NOMO-1 (cell line): ENCODE data around the gene MLLT11.

Source experiments
- DNase-seq, 2 experiments: peaks; one replicate each; lab custom pipeline; 2025; ENCODE audit not compliant: unreplicated experiment in 2 of 2; lab: John Stamatoyannopoulos, UW

Gene MLLT11

DNA sequence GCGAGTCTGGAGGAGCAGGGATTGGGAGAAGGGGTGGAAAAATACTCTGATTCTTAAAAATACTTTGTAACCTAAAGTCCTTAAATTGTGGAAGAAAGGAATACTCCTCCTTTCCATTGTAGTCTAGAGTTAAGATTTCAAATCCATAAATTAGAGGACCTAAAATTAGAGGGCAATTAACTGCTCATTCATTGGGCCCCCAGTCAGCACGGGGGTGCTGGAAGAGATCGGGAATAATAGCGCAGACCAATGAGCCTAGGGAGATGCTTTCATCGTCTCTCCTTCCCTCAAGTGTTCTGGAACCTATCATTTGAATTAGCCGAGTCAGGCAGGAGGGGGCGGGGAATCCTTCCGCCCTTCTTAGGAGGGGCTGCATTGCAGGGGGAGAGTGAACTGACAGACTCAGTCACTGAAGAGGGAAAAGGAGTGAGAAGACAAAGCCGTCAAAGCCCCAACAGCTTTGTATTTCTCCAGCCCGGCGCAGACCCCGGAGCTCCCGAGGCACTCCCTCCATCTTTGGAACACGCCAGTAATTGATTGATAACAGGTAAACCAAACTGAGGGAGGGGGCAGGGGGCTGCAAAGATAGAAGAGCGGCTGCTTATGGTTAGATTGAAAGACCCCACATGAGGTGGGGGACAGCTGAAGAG, at the start of gene MLLT11:
Gene MLLT11 (plus strand): TSS at position 391 of the 650 bp plus-strand sequence. CDS start 6,828 bp downstream, outside the sequence.
- no peak for DNase-seq

DNA sequence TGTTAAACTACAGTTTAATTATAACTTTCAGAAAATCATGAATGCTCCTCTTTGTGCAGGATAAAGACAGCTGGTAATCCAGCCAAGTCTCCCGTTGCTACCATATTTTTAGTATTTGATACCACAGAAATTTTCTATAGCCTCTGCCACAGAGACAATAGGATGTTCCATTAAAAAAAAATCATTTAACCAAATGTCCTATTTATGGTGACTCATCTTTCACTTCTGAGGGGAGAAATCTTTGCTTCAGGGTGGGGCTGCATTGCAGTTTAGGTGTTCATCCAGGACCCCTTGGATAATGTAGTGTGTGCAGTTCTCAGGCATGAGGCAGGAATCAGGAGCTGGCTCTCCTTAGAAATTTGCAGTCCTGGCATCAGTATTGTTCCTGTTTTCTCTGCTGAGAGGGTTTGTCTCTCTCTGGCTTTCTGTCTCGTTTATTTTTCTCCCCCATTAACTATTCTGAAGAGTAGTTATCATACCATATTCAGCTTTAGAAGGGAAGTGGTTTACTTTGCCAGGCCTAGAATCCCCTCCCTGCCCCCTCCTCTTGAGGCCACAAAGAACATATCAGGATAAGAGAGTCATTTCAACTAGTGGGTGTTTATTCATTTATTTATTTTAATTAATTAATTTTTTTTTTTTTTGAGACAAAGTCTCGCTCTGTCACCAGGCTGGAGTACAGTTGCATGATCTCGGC, 48.9 kb upstream of the MLLT11 start:
- no peak for DNase-seq

DNA sequence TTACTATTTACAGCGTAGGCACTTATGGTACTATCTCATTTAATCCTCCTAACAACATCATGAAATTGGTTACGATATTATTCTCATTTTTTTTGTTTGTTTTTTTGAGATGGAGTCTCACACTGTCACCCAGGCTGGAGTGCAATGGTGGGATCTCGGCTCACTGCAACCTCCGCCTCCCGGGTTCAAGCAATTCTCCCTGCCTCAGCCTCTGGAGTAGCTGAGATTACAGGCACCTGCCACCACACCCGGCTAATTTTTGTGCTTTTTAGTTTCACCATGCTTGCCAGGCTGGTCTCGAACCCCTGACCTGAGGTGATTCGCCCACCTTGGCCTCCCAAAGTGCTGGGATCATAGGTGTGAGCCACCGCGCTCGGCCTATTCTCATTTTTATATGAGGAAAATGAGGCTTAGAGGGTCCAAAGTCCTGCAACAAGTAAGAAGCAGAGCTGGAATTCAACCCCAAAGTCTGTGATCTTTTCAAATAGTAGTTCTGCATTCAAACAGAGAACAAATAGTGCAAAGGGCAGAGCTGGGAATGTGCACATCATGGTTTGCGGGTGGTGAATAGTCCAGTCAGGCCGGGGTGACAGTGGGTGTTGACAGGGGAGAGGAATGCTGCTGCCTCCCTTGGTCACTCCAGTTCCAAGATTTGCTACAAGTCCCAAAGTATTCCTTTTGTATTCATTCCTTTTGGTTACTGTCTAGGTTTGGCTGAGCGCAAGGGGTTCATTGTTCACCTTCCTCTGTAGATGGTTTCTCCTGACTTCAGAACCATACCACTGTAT, 47.3 kb upstream of the MLLT11 start:
- DNase-seq, result no peak

DNA sequence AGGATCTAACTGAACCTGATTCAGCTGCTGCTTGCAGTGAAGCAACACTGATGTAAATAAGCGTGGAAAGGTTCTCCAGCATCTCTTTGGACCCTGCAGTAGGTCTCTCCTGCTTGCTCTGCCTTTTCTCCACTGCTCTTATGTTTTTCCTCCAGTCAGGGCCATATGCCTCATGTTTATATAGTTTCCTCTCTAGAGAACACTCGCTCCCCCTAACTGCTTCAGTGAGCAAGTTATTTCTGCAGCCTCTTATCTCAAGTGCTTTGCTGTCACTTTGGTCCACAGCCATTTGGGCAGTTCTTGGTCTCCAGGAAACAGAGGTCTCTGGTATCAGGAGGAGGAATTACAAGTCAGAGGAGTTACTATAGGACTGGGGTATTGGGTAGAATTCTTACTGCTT, 46.7 kb upstream of the MLLT11 start:
- no peak for DNase-seq

DNA sequence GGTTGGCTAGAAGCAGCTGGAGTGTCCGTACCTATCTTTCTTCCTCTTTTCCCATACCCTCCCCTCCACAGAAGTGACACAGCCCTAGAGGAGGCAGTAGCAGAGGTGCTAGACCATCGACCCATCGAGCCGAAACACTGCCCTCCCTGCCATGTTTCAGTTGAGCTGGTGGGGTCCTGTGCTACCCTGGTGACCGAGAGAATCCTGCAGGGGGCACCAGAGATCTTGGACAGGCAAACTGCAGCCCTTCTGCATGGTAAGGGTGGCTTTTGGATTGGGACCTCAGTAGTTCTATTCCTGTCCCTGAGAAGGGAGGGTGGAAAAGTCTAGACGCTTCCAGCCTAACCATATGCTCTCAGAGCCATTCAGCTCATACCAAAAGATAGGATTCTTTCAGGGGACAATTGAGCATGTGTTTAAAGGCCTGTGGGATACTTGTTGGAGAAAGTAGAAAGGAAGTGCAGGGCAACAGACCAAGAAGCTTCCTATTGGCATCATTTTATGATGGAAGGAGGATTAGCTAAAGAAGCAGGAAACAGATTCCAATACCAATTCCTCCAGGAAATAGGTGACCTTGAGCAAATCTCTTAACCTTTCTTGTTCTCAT, 35.6 kb upstream of the MLLT11 start:
- peak; percentile 57 to 66 for DNase-seq

GRCh38 chr1:151026460-151026859, 33.7 kb upstream of the MLLT11 start:
- no peak for DNase-seq

DNA sequence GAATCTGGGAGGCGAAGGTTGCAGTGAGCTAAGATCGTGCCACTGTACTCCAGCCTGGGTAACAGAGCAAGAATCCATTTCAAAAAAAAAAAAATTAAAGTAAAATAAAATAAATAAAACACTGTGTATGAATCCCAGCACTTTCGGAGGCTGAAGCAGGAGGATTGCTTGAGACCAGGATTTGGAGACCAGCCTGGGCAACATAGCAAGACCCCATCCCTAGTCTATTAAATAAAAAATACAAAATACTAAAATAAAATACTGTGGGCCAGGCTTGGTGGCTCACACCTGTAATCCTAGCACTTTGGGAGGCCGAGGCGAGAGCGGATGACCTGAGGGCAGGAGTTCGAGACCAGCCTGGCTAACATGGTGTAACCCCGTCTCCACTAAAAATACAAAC, 28.0 kb upstream of the MLLT11 start:
- no peak for DNase-seq

GRCh38 chr1:151035167-151035566, 25.0 kb upstream of the MLLT11 start:
- DNase-seq, result no peak

DNA sequence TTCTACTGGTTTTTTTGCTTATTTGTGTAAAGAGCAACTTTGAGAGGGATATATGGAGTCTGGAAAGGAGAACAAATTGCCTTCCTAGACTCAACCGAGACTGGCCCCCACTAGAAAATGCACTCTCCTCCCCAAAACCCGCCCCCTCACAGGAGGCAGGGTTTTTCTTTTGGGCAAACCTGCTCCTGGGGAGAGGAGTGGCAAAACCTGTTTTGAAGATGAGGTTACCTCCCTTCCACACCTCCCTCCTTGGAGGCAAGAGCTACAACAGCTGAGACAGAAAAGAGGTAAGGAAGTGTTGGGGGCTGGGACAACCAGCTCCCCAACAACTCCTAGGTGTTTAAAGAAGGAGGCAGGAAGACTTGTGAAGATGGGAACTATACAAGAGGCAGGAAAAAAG, 23.8 kb upstream of the MLLT11 start, which contains the start of gene BNIPL:
Gene BNIPL (plus strand): TSS at position 231 of the 400 bp plus-strand sequence. CDS start 140 bp downstream, at position 371.
- DNase-seq, result no peak

GRCh38 chr1:151037032-151037431, 23.2 kb upstream of the MLLT11 start:
- no peak for DNase-seq

GRCh38 chr1:151039521-151039920, 20.7 kb upstream of the MLLT11 start:
- no peak for DNase-seq

- DNase-seq, result no peak
These were observed 17.0 kb upstream of the MLLT11 start for GRCh38 chr1:151043163-151043562.

- DNase-seq, result no peak
These were observed 12.6 kb upstream of the MLLT11 start, which contains the start of gene C1orf56 for GRCh38 chr1:151047591-151047924. C1orf56 (plus strand) TSS chr1:151047751; CDS start chr1:151047848, 97 bp downstream.

DNA sequence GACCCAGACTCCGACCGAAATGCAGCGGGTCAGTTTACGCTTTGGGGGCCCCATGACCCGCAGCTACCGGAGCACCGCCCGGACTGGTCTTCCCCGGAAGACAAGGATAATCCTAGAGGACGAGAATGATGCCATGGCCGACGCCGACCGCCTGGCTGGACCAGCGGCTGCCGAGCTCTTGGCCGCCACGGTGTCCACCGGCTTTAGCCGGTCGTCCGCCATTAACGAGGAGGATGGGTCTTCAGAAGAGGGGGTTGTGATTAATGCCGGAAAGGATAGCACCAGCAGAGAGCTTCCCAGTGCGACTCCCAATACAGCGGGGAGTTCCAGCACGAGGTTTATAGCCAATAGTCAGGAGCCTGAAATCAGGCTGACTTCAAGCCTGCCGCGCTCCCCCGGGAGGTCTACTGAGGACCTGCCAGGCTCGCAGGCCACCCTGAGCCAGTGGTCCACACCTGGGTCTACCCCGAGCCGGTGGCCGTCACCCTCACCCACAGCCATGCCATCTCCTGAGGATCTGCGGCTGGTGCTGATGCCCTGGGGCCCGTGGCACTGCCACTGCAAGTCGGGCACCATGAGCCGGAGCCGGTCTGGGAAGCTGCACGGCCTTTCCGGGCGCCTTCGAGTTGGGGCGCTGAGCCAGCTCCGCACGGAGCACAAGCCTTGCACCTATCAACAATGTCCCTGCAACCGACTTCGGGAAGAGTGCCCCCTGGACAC, 12.1 kb upstream of the MLLT11 start:
- DNase-seq, result peak; percentile 50 to 58

DNA sequence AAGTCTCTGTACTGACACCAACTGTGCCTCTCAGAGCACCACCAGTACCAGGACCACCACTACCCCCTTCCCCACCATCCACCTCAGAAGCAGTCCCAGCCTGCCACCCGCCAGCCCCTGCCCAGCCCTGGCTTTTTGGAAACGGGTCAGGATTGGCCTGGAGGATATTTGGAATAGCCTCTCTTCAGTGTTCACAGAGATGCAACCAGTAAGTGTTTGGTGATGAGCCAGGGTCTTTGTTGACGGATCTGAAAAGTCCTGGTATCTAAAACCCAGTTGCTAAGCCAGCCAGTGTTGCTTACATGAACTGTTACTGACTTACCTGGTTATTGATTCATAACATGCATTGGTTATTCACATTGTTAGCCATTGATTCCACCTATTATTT, 11.6 kb upstream of the MLLT11 start:
- no peak for DNase-seq

DNA sequence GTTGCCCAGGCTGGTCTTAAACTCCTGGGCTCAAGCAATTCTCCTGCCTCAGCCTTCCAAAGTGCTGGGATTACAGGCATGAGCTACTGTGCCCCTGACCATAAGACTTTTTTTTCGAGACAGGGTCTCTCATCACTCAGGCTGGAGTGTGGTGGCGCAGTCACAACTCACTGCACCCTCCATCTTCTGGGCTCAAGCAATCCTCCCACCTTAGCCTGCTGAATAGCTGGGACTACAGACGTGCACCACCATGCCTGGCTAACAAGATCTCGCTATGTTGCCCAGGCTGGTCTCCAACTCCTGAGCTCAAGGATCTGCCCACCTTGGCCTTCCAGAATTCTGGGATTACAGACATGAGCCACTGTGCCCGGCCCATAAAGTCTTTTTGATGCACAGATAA, 10.7 kb upstream of the MLLT11 start:
- no peak for DNase-seq

DNA sequence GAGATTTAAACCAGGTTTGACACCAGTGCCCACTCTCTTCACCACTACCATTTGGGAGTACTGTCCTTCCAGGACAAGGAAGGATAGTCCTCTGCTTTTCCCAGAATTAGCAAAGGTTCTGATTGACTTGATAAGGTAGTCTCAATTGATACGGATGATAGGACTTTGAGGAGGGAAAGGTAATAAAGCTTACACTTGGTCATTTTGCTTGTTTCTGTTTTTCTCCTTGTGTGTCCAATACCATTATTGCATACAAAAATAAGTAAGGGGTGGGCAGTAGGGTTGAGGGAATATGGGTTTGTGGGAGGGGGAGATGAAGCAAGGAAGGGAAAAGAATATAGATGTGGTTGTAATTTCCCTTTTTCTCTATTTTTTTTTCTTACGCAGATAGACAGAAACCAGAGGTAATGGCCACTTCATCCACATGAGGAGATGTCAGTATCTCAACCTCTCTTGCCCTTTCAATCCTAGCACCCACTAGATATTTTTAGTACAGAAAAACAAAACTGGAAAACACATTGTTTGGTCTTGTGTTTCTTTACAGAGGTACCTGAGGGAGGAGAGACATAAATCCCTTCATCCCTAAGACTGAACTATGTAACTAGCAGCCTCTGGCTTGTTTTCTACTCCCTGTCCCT, 10.0 kb upstream of the MLLT11 start:
- no peak for DNase-seq

DNA sequence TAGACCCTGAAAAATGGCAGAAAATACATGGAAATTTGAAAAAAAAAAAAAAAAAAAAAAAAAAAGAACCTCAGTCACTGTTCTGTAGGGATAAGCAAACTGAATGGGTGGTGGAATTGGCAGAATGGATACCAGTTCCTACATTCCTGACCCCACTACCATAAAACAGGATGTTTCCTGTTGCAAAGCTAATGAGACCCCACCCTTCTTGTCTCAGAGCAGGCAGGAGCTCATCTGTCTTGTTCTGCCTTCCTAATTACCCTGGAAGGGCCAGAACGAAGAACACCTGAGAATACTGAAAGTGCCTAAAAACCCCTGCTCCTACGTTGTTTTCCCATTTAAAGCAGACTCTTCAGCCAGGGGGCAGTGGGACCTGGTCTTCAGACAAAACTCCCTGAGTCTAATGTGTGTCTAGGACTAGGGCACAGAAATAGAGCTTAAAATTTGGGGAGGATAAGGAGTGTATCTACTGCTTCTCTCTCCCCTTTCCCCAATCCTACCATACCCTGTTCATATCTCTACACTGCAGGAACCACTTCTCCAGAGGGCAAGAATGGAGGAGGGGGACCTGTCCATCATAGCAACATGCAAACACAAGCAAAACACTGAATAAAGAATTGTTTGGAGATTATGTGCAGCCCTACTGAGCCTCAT, 8.7 kb upstream of the MLLT11 start:
- no peak for DNase-seq

DNA sequence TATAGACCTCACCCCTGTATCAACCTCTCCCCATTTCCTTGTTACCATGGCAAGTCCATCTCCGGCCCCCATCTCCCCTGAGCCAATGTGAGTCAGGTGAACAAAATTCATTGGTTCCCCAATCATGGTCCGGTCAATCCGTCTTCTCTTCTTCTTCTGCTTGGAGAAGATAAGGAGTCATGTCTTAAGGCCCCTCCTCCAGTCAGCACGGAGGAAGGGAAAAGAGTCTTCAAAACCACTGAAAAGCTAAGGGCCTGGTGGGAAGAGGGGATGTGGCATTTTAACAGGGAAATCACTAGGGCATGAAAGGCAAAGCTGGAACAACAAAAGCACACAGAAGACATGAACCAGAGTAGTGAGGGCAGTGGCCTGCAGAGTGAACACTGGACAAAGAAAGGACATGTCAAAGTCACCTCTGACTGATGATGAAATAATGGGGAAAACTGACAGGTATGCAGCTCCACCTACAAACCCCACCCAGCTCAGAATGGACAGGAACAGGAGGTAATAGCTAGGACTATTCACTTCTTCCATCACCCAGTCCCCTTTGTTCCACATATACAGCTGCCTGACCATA, 5.1 kb upstream of the MLLT11 start:
- DNase-seq, result no peak
